KMS-11 (cell line): Measurements from ENCODE around the gene RPS26.

Experiments used
- H2AFZ ChIP-seq: fragments of 200-600 bp; sonication (generic); 2 replicates; pipeline ENCODE4 v1.6.1; 2016; ENCODE audit warnings: antibody characterized with exemption, mixed run types, low read depth
- H3K27ac ChIP-seq: fragments of 200-600 bp; sonication (generic); 2 replicates; pipeline ENCODE4 v1.6.1; 2016; ENCODE audit warnings: mild to moderate bottlenecking, mixed run types
- H3K27me3 ChIP-seq: fragments of 200-600 bp; sonication (generic); 2 replicates; pipeline ENCODE4 v1.6.1; 2017; ENCODE audit warnings: mild to moderate bottlenecking, low read depth, mixed run types, moderate library complexity; ENCODE audit not compliant: insufficient read depth
- H3K36me3 ChIP-seq: fragments of 200-600 bp; sonication (generic); 2 replicates; pipeline ENCODE4 v1.6.1; 2017; ENCODE audit warnings: mild to moderate bottlenecking, mixed run types; ENCODE audit not compliant: insufficient read depth
- H3K4me1 ChIP-seq: fragments of 200-600 bp; sonication (generic); 2 replicates; pipeline ENCODE4 v1.6.1; 2016; ENCODE audit warnings: mild to moderate bottlenecking, low read depth, mixed run types; ENCODE audit not compliant: poor library complexity, severe bottlenecking
- H3K4me2 ChIP-seq: fragments of 200-600 bp; sonication (generic); 2 replicates; pipeline ENCODE4 v1.7.0; 2016; ENCODE audit warnings: mild to moderate bottlenecking, mixed run types
- H3K4me3 ChIP-seq: fragments of 200-600 bp; sonication (generic); IDR thresholded peaks from 2 replicates; pipeline ENCODE4 v1.6.1; 2017; ENCODE audit warnings: low read depth, low read length, mixed read lengths; ENCODE audit not compliant: insufficient read depth
- H3K79me2 ChIP-seq: fragments of 200-600 bp; sonication (generic); 2 replicates; pipeline ENCODE4 v1.6.1; 2016; ENCODE audit warnings: low read depth, mixed run types; ENCODE audit not compliant: insufficient read depth
- H3K9ac ChIP-seq: fragments of 200-600 bp; sonication (generic); 2 replicates; pipeline ENCODE4 v1.6.1; 2016; ENCODE audit warnings: mild to moderate bottlenecking, mixed run types
- H4K20me1 ChIP-seq: fragments of 200-600 bp; sonication (generic); 2 replicates; pipeline ENCODE4 v1.6.1; 2016; ENCODE audit warnings: mild to moderate bottlenecking, mixed run types; ENCODE audit not compliant: insufficient read depth
- TF ChIP-seq, protein P1 (sequence below): fragments of 200-600 bp; sonication (generic); conservative IDR thresholded peaks from 2 replicates; pipeline ENCODE4 v1.6.1; 2017; ENCODE audit warnings: low read depth, mild to moderate bottlenecking, antibody characterized with exemption, low read length, moderate library complexity, mixed read lengths

The RPS26 gene

DNA sequence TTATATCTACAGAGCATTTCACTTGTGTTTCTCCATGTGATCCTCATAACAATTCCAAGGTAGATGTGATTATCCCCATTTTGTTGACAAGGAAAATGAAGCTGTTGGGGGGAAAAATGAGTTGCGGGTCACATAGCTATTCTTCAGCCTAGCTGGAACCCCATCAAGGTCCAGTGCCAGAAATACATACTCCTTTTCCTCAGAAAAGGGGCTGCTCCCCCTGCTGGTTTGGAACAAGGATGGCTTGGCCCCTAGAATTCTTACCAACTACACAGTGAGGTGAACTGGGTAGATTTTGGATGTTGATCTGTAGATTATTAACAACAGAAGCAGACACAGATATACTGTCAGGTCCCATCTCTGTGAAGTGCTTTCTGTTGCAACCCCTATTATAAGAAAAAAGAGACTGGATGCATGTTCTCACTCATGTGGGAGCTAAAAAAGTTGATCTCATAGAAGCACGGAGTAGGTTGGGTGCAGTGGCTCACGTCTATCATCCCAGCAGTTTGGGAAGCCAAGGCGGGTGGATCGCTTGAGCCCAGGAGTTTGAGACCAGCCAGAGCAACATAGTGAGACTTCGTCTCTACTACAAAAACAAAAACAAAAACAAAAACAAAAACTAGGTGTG lies 11.9 kb upstream of the RPS26 start:
- Histone ChIP-seq H3K4me1 (no peaks in the 10 kb centered on the region), H3K4me3 (no peak overlapping the region), H3K36me3 (no peaks in the 10 kb centered on the region)

GRCh38 chr12:56031987-56032386 lies 9.7 kb upstream of the RPS26 start:
- Histone ChIP-seq H3K4me2 (no peak overlapping the region), H3K4me1 (no peaks in the 10 kb centered on the region), H3K79me2 (no peaks in the 10 kb centered on the region), H3K27me3 (no peaks in the 10 kb centered on the region), H3K27ac (no peak overlapping the region), H3K36me3 (no peaks in the 10 kb centered on the region), H2AFZ (no peak overlapping the region), H4K20me1 (no peaks in the 10 kb centered on the region), H3K4me3 (no peak overlapping the region), H3K9ac (no peak overlapping the region)
- TF ChIP-seq, protein P1, sequence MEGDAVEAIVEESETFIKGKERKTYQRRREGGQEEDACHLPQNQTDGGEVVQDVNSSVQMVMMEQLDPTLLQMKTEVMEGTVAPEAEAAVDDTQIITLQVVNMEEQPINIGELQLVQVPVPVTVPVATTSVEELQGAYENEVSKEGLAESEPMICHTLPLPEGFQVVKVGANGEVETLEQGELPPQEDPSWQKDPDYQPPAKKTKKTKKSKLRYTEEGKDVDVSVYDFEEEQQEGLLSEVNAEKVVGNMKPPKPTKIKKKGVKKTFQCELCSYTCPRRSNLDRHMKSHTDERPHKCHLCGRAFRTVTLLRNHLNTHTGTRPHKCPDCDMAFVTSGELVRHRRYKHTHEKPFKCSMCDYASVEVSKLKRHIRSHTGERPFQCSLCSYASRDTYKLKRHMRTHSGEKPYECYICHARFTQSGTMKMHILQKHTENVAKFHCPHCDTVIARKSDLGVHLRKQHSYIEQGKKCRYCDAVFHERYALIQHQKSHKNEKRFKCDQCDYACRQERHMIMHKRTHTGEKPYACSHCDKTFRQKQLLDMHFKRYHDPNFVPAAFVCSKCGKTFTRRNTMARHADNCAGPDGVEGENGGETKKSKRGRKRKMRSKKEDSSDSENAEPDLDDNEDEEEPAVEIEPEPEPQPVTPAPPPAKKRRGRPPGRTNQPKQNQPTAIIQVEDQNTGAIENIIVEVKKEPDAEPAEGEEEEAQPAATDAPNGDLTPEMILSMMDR, result no peak

More for the DNA sequence above, 11.9 kb upstream of the RPS26 start:
- Histone ChIP-seq H3K4me2 (no peak overlapping the region), H3K79me2 (no peaks in the 10 kb centered on the region), H3K27me3 (no peaks in the 10 kb centered on the region), H3K9ac (no peak overlapping the region), H4K20me1 (no peaks in the 10 kb centered on the region), H2AFZ (no peak overlapping the region), H3K27ac (no peak overlapping the region)
- TF ChIP-seq, protein P1, result peak; percentile 99

DNA sequence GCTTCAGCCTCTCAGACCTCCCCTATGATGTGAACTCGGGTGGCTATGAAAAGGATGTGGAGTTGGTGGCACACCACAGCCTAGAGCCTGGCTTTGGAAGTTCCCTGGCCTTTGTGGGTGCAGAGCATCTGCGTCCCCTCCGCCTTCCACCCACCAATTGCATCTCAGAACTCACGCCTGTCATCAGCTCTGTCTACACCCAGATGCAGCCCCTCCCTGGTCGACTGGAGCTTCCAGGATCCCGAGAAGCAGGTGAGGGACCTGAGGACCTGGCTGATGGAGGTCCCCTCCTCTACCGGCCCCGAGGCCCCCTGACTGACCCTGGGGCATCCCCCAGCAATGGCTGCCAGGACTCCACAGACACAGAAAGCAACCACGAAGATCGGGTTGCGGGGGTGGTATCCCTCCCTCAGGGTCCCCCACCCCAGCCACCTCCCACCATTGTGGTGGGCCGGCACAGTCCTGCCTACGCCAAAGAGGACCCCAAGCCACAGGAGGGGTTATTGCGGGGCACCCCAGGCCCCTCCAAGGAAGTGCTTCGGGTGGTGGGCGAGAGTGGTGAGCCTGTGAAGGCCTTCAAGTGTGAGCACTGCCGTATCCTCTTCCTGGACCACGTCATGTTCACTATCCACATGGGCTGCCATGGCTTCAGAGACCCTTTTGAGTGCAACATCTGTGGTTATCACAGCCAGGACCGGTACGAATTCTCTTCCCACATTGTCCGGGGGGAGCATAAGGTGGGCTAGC lies 7.0 kb upstream of the RPS26 start:
- no peaks in the 10 kb centered on the region for H3K36me3 ChIP-seq
- TF ChIP-seq, protein P1, result no peak
- H3K4me3 ChIP-seq, result no peak overlapping the region

DNA sequence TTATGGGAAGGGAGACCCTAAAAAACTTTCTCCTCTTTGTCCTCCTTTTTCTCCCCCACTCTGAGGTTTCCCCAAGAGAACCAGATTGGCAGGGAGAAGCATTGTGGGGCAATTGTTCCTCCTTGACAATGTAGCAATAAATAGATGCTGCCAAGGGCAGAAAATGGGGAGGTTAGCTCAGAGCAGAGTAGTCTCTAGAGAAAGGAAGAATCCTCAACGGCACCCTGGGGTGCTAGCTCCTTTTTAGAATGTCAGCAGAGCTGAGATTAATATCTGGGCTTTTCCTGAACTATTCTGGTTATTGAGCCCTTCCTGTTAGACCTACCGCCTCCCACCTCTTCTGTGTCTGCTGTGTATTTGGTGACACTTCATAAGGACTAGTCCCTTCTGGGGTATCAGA lies 4.6 kb upstream of the RPS26 start:
- TF ChIP-seq, protein P1, result no peak
- peaks cover 12% of the 10 kb centered on the region for H3K4me1 ChIP-seq

More for the DNA sequence above, 7.0 kb upstream of the RPS26 start:
- H3K4me2 ChIP-seq, result no peak overlapping the region
- peaks cover 4% of the 10 kb centered on the region for H3K4me1 ChIP-seq
- no peak overlapping the region for H3K27ac ChIP-seq
- H3K9ac ChIP-seq, result no peak overlapping the region
- H3K27me3 ChIP-seq, result no peaks in the 10 kb centered on the region
- no peaks in the 10 kb centered on the region for H3K79me2 ChIP-seq
- H2AFZ ChIP-seq, result no peak overlapping the region
- no peaks in the 10 kb centered on the region for H4K20me1 ChIP-seq

More for the DNA sequence above, 4.6 kb upstream of the RPS26 start:
- H4K20me1 ChIP-seq, result no peaks in the 10 kb centered on the region
- H2AFZ ChIP-seq, result no peak overlapping the region
- H3K4me3 ChIP-seq, result no peak overlapping the region
- no peak overlapping the region for H3K9ac ChIP-seq
- peaks cover 4% of the 10 kb centered on the region for H3K79me2 ChIP-seq
- H3K27ac ChIP-seq, result no peak overlapping the region
- H3K4me2 ChIP-seq, result no peak overlapping the region
- no peaks in the 10 kb centered on the region for H3K36me3 ChIP-seq
- H3K27me3 ChIP-seq, result no peaks in the 10 kb centered on the region
